SK-N-SH (cell line): ENCODE measurements around the gene CADM3. TPM values are rescaled to one million over a fixed set of nuclear protein-coding genes. Genes with fewer than 3 reads are reported as not detected.

Source experiments
- CTCF ChIA-PET: fragments of 300-600, 350-600 bp; formaldehyde crosslinking; extraction: SDS; loops from one replicate; lab custom pipeline; 2021; lab: Yijun Ruan, JAX
- POLR2A ChIA-PET: fragments of 350-600 bp; sonication (Branson Sonifier 250); formaldehyde crosslinking; extraction: SDS; loops from one replicate; lab custom pipeline; 2020; ENCODE audit warnings: antibody characterized with exemption, inconsistent platforms; lab: Yijun Ruan, JAX
- DNase-seq: peaks from one replicate; pipeline ENCODE4 v3.0.0; 2012
- H2AFZ ChIP-seq: fragments of 200-600 bp; sonication (generic); 2 replicates; pipeline ENCODE4 v1.8.1; 2016; ENCODE audit warnings: antibody characterized with exemption, mild to moderate bottlenecking, low read depth
- H3F3A ChIP-seq: fragments of 200-600 bp; sonication (generic); replicated peaks from 2 replicates; pipeline ENCODE3; 2016; ENCODE audit warnings: antibody characterized with exemption, mild to moderate bottlenecking; ENCODE audit not compliant: insufficient read depth
- H3K27ac ChIP-seq, 2 experiments: fragments of 200-500 bp in 1 of 2; fragments of 200-600 bp in 1 of 2; sonication (Bioruptor generic) in 1 of 2; sonication (generic), shearing (Covaris generic) in 1 of 2; 2 replicates each; pipeline versions ENCODE4 v1.5.1 to v1.6.1; 2014 to 2016; ENCODE audit warnings: low read depth in 2 of 2, inconsistent platforms in 1 of 2, low read length in 1 of 2, mild to moderate bottlenecking in 1 of 2, mixed read lengths in 1 of 2
- H3K27me3 ChIP-seq: fragments of 200-600 bp; sonication (generic), shearing (Covaris generic); 2 replicates; pipeline ENCODE4 v1.6.1; 2016; ENCODE audit warnings: mixed run types; ENCODE audit not compliant: insufficient read depth
- H3K36me3 ChIP-seq, 2 experiments: fragments of 200-500 bp in 1 of 2; fragments of 200-600 bp in 1 of 2; sonication (Bioruptor generic) in 1 of 2; sonication (generic) in 1 of 2; replicated peaks in 1 of 2; 2 replicates each; pipeline versions ENCODE3 to v1.5.1; 2014 to 2016; ENCODE audit warnings: low read length in 1 of 2, mild to moderate bottlenecking in 1 of 2; ENCODE audit not compliant: insufficient read depth in 2 of 2, control insufficient read depth in 1 of 2
- H3K4me1 ChIP-seq, 2 experiments: fragments of 200-500 bp in 1 of 2; fragments of 200-600 bp in 1 of 2; sonication (Bioruptor generic) in 1 of 2; sonication (generic), shearing (Covaris generic) in 1 of 2; 2 replicates each; pipeline versions ENCODE4 v1.5.1 to v1.6.1; 2014 to 2016; ENCODE audit warnings: low read depth in 1 of 2, low read length in 1 of 2, mixed run types in 1 of 2; ENCODE audit not compliant: insufficient read depth in 2 of 2, control insufficient read depth in 1 of 2
- H3K4me2 ChIP-seq: fragments of 200-600 bp; sonication (generic), shearing (Covaris generic); 2 replicates; pipeline ENCODE4 v1.6.1; 2017; ENCODE audit warnings: mixed run types
- H3K4me3 ChIP-seq, 2 experiments: fragments of 200-500 bp in 1 of 2; fragments of 200-600 bp in 1 of 2; sonication (Bioruptor generic) in 1 of 2; sonication (generic), shearing (Covaris generic) in 1 of 2; 2 replicates each; pipeline versions ENCODE4 v1.5.1 to v1.8.1; 2014 to 2016; ENCODE audit warnings: low read depth in 2 of 2, inconsistent platforms in 1 of 2, low read length in 1 of 2, mild to moderate bottlenecking in 1 of 2, mixed read lengths in 1 of 2, moderate library complexity in 1 of 2
- H3K79me2 ChIP-seq: fragments of 200-600 bp; sonication (generic); 2 replicates; pipeline ENCODE4 v1.8.1; 2017; ENCODE audit warnings: mild to moderate bottlenecking; ENCODE audit not compliant: insufficient read depth
- H3K9ac ChIP-seq: fragments of 200-600 bp; sonication (generic); 2 replicates; pipeline ENCODE4 v1.6.1; 2017; ENCODE audit warnings: mixed run types
- H3K9me2 ChIP-seq: fragments of 200-600 bp; sonication (generic); 2 replicates; pipeline ENCODE4 v1.6.1; 2017; ENCODE audit warnings: mixed run types
- H3K9me3 ChIP-seq: fragments of 200-600 bp; sonication (generic); 2 replicates; pipeline ENCODE4 v1.6.1; 2017; ENCODE audit warnings: mixed run types, mild to moderate bottlenecking, moderate library complexity
- H4K20me1 ChIP-seq: fragments of 200-600 bp; sonication (generic); 2 replicates; pipeline ENCODE4 v1.6.1; 2017; ENCODE audit warnings: mild to moderate bottlenecking, mixed run types; ENCODE audit not compliant: insufficient read depth
- ELF1 ChIP-seq: IDR thresholded peaks from 2 replicates; pipeline ENCODE4 v1.4.0; 2012
- EP300 ChIP-seq, 2 experiments: IDR thresholded peaks; 2 replicates each; pipeline versions ENCODE4 v1.4.0 to v1.6.1; 2012; ENCODE audit warnings: borderline replicate concordance in 1 of 2, low read depth in 1 of 2, low read length in 1 of 2
- EZH2phosphoT487 ChIP-seq: fragments of 200-600 bp; sonication (generic); IDR thresholded peaks from 2 replicates; pipeline ENCODE4 v1.6.1; 2017; ENCODE audit warnings: low read depth, mixed run types, mild to moderate bottlenecking, antibody characterized with exemption, moderate library complexity, borderline replicate concordance
- GABPA ChIP-seq: IDR thresholded peaks from 2 replicates; pipeline ENCODE4 v1.4.0; 2012; ENCODE audit warnings: low read depth, mild to moderate bottlenecking
- GATA2 ChIP-seq: sonication (generic); formaldehyde crosslinking; IDR thresholded peaks from 2 replicates; pipeline ENCODE4 v1.5.0; 2020; ENCODE audit warnings: mild to moderate bottlenecking, missing genetic modification reagents
- MAX ChIP-seq: IDR thresholded peaks from 2 replicates; pipeline ENCODE4 v1.4.0; 2012; ENCODE audit warnings: low read depth
- MXI1 ChIP-seq: IDR thresholded peaks from 2 replicates; pipeline ENCODE4 v1.6.1; 2012; ENCODE audit warnings: mild to moderate bottlenecking, low read depth, low read length, improper control_type of control experiment
- NRF1 ChIP-seq: IDR thresholded peaks from 2 replicates; pipeline ENCODE4 v1.6.1; 2012; ENCODE audit warnings: low read depth, mild to moderate bottlenecking, low read length
- PBX3 ChIP-seq: IDR thresholded peaks from 2 replicates; pipeline ENCODE4; 2012
- RAD21 ChIP-seq: IDR thresholded peaks from 2 replicates; pipeline ENCODE4 v1.6.1; 2012; ENCODE audit warnings: mild to moderate bottlenecking, low read length
- RCOR1 ChIP-seq: fragments of 150-350 bp; IDR thresholded peaks from 2 replicates; pipeline ENCODE4 v1.6.1; 2017; ENCODE audit warnings: antibody characterized with exemption, low read length
- REST ChIP-seq: IDR thresholded peaks from 2 replicates; pipeline ENCODE4 v1.6.1; 2012; ENCODE audit warnings: mild to moderate bottlenecking, low read depth, low read length, moderate library complexity
- TCF12 ChIP-seq: IDR thresholded peaks from 2 replicates; pipeline ENCODE4 v1.4.0; 2012
- ZBTB33 ChIP-seq: IDR thresholded peaks from 2 replicates; pipeline ENCODE4 v1.4.0; 2012; ENCODE audit warnings: low read depth, borderline replicate concordance
- WGBS: methylation state at CpG from one replicate; pipeline ENCODE4 v1.1.6; 2017; ENCODE audit warnings: low lambda C conversion rate; 5-methylcytosine and 5-hydroxymethylcytosine counted together
- polyA plus RNA-seq, 3 experiments: library from polyadenylated mRNA; depleted of rRNA; stranded (reverse); fragments of >200 nt; gene quantifications; 2 replicates each; pipeline ENCODE4 v1.2.3, GENCODE V29; 2012

The CADM3 gene
- polyA plus RNA-seq, 1 of the 3 experiments (the other 2 are of a cell fraction), result 0.94 TPM

- H3K27ac ChIP-seq, result no peak overlapping the region
- CTCF ChIA-PET, result interaction anchor here (5.9 kb wide), 1 partner anchor 32 kb away, joined by 34 read pairs; no protein-coding TSS in a partner anchor
- 7% methylated on average over 4 of the region's 4 CpGs for WGBS
- H3K79me2 ChIP-seq, result no peaks in the 10 kb centered on the region
- no peak overlapping the region for H3K9ac ChIP-seq
- no peak for TF ChIP-seq NRF1
- no peak for TF ChIP-seq ZBTB33
- no peak for TF ChIP-seq RCOR1
- no peak for TF ChIP-seq PBX3
- no peak for TF ChIP-seq EP300 (IDR thresholded peaks at IDR 0.05; ENCODE audit: borderline replicate concordance in 1 of 2, low read depth in 1 of 2, low read length in 1 of 2)
- no peak for TF ChIP-seq MAX
- TF ChIP-seq ELF1, result no peak
- TF ChIP-seq TCF12, result no peak
- no peak for TF ChIP-seq REST
- TF ChIP-seq RAD21, result no peak
- TF ChIP-seq EZH2phosphoT487, result no peak
- TF ChIP-seq GATA2 (CRISPR knock-in tag), result no peak
- TF ChIP-seq GABPA, result no peak
- TF ChIP-seq MXI1, result no peak
- TF ChIP-seq, all 33 proteins: peak for 0
- H4K20me1 ChIP-seq, result no peaks in the 10 kb centered on the region
- POLR2A ChIA-PET, result no interaction called here
- H2AFZ ChIP-seq, result no peak overlapping the region
- no peaks in the 10 kb centered on the region for H3F3A ChIP-seq
- no peaks in the 10 kb centered on the region for H3K36me3 ChIP-seq
- no peak for DNase-seq
- no peaks in the 10 kb centered on the region for H3K9me3 ChIP-seq
- no peaks in the 10 kb centered on the region; the same call in 1 of the 2 replicates for H3K27me3 ChIP-seq
- H3K4me3 ChIP-seq, result no peak overlapping the region
- H3K9me2 ChIP-seq, result no peaks in the 10 kb centered on the region
- H3K4me1 ChIP-seq, result no peaks in the 10 kb centered on the region
- H3K4me2 ChIP-seq, result no peak overlapping the region
Observed at GRCh38 chr1:159181328-159182024, 10.1 kb downstream of the CADM3 start.
